Karpas-422 (cell line): ENCODE measurements around the gene CHMP1B. TPM values are rescaled to one million over a fixed set of nuclear protein-coding genes. Genes with fewer than 3 reads are reported as not detected.

Source experiments
- DNase-seq: peaks from one replicate; pipeline ENCODE4 v3.0.0-alpha.2; 2015
- H2AFZ ChIP-seq: fragments of 200-600 bp; sonication (generic); 2 replicates; pipeline ENCODE4 v1.6.1; 2014; ENCODE audit warnings: antibody characterized with exemption, low read length, mixed read lengths
- H3K27ac ChIP-seq: fragments of 200-600 bp; sonication (generic); 2 replicates; pipeline ENCODE4 v1.5.1; 2014; ENCODE audit warnings: mild to moderate bottlenecking, low read length, moderate library complexity
- H3K27me3 ChIP-seq: fragments of 200-600 bp; sonication (generic); 2 replicates; pipeline ENCODE4 v1.6.1; 2014; ENCODE audit warnings: low read length, mixed read lengths
- H3K36me3 ChIP-seq: fragments of 200-600 bp; sonication (generic); 2 replicates; pipeline ENCODE4 v1.6.1; 2014; ENCODE audit warnings: low read length, mixed read lengths; ENCODE audit not compliant: insufficient read depth
- H3K4me1 ChIP-seq: fragments of 200-600 bp; sonication (generic); 2 replicates; pipeline ENCODE4 v1.6.1; 2014; ENCODE audit warnings: mild to moderate bottlenecking, low read length, mixed read lengths
- H3K4me2 ChIP-seq: fragments of 200-600 bp; sonication (generic); 2 replicates; pipeline ENCODE4 v1.6.1; 2014; ENCODE audit warnings: low read length, low read depth, mild to moderate bottlenecking; ENCODE audit not compliant: poor library complexity, severe bottlenecking
- H3K4me3 ChIP-seq: fragments of 200-600 bp; sonication (generic); 2 replicates; pipeline ENCODE4 v1.5.1; 2014; ENCODE audit warnings: mild to moderate bottlenecking, antibody characterized with exemption, low read length, mixed read lengths
- H3K79me2 ChIP-seq: fragments of 200-600 bp; sonication (generic); 2 replicates; pipeline ENCODE4 v1.6.1; 2014; ENCODE audit warnings: mild to moderate bottlenecking, low read length, mixed read lengths
- H3K9ac ChIP-seq: fragments of 200-600 bp; sonication (generic); 2 replicates; pipeline ENCODE4 v1.6.0; 2014; ENCODE audit warnings: low read length
- H3K9me2 ChIP-seq: fragments of 200-600 bp; sonication (generic), shearing (Covaris generic); replicated peaks from 2 replicates; pipeline ENCODE4 v1.6.0; 2014; ENCODE audit warnings: mild to moderate bottlenecking, low read length, moderate library complexity; ENCODE audit not compliant: insufficient read depth
- H3K9me3 ChIP-seq: fragments of 300-700, 200-600 bp; sonication (generic); 2 replicates; pipeline ENCODE4 v1.6.1; 2014; ENCODE audit warnings: low read length, mixed read lengths
- H4K20me1 ChIP-seq: fragments of 200-600 bp; sonication (generic); 2 replicates; pipeline ENCODE4 v1.6.1; 2014; ENCODE audit warnings: mild to moderate bottlenecking, antibody characterized with exemption, low read length, low read depth; ENCODE audit not compliant: insufficient read depth
- total RNA-seq: library from RNA; depleted of rRNA; stranded (reverse); fragments of >200 nt; shearing (Covaris generic); gene quantifications from 2 replicates; pipeline ENCODE4 v1.2.3, GENCODE V29; 2014; ENCODE audit warnings: low replicate concordance; rRNA removed

Gene CHMP1B
- 28.3 and 34.3 TPM in 2 replicates for total RNA-seq

DNA sequence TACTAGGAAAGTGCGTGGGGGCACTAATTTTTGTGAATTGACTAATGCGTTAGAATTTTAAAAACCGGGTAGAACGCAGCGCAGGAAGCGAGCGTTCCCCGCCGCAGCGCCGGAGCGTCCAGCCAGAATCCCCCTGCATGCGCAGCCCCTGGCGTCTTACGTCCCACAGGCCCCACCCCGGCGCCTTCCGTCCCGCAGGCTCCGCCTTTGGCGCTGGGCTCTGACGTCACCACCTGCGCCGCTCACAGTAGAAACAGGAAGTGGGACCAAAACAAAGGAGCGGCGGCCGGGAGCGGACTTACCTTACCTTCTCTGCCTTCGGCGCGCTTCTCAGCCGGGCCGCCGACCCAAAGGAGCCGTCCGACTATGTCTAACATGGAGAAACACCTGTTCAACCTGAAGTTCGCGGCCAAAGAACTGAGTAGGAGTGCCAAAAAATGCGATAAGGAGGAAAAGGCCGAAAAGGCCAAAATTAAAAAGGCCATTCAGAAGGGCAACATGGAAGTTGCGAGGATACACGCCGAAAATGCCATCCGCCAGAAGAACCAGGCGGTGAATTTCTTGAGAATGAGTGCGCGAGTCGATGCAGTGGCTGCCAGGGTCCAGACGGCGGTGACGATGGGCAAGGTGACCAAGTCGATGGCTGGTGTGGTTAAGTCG lies at the start of gene CHMP1B:
Gene CHMP1B (plus strand): TSS at position 268 of the 660 bp plus-strand sequence. CDS start 99 bp downstream, at position 367.
- peaks cover 29% of the 10 kb centered on the region for H3K4me1 ChIP-seq
- no peaks in the 10 kb centered on the region for H3K9me2 ChIP-seq
- H3K4me3 ChIP-seq: peak within 1 kb of the TSS; percentile 84
- no peak within 1 kb of the TSS for H3K27ac ChIP-seq
- 0 out of 2 replicates have a peak, but pooled peaks cover 7% of the 10 kb centered on the region for H4K20me1 ChIP-seq
- H3K9me3 ChIP-seq: no peaks in the 10 kb centered on the region
- H3K9ac ChIP-seq: peak within 1 kb of the TSS; percentile 86
- DNase-seq: peak; percentile 99
- no peaks in the 10 kb centered on the region for H3K36me3 ChIP-seq
- no peaks in the 10 kb centered on the region for H3K27me3 ChIP-seq
- H3K4me2 ChIP-seq: peak within 1 kb of the TSS; percentile 95
- peaks cover 23% of the 10 kb centered on the region for H3K79me2 ChIP-seq
- peak within 1 kb of the TSS; percentile 99 for H2AFZ ChIP-seq

- H3K9me2 ChIP-seq: no peaks in the 10 kb centered on the region
- no peak overlapping the region for H3K27ac ChIP-seq
- no peak overlapping the region for H3K4me3 ChIP-seq
- no peak overlapping the region for H3K4me2 ChIP-seq
- no peaks in the 10 kb centered on the region for H3K9me3 ChIP-seq
- DNase-seq: no peak
- no peaks in the 10 kb centered on the region for H3K79me2 ChIP-seq
- no peaks in the 10 kb centered on the region for H3K4me1 ChIP-seq
- H4K20me1 ChIP-seq: no peaks in the 10 kb centered on the region
- no peaks in the 10 kb centered on the region for H3K36me3 ChIP-seq
- H2AFZ ChIP-seq: no peak overlapping the region
- no peak overlapping the region for H3K9ac ChIP-seq
- no peaks in the 10 kb centered on the region for H3K27me3 ChIP-seq
Measured at GRCh38 chr18:11801573-11801972, 49.6 kb upstream of the CHMP1B start.

DNA sequence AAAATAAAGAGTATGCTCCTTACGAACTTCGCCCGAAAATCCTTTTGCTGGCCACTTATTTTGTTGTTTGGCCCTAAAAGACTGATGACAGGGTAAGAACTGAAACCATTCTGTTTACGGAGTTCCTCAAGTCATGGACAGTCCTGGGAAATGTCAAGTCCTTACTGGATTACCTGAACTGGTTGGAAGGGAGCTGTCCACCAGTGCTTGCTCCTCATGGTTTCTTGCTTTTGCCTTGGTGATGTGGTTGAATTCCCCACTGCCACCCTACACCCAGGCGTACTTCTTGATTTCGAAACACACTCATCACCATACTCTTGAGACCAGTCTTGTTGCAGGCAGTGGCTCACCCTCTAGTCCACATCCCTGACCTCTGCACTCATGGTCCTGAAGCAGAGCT lies 49.1 kb upstream of the CHMP1B start:
- Histone ChIP-seq H4K20me1 (no peaks in the 10 kb centered on the region), H3K9me3 (no peaks in the 10 kb centered on the region), H3K9me2 (no peaks in the 10 kb centered on the region), H3K36me3 (no peaks in the 10 kb centered on the region), H3K4me3 (no peak overlapping the region), H2AFZ (no peak overlapping the region), H3K27ac (no peak overlapping the region), H3K79me2 (no peaks in the 10 kb centered on the region), H3K9ac (no peak overlapping the region), H3K27me3 (no peaks in the 10 kb centered on the region), H3K4me2 (no peak overlapping the region), H3K4me1 (no peaks in the 10 kb centered on the region)
- DNase-seq: no peak

DNA sequence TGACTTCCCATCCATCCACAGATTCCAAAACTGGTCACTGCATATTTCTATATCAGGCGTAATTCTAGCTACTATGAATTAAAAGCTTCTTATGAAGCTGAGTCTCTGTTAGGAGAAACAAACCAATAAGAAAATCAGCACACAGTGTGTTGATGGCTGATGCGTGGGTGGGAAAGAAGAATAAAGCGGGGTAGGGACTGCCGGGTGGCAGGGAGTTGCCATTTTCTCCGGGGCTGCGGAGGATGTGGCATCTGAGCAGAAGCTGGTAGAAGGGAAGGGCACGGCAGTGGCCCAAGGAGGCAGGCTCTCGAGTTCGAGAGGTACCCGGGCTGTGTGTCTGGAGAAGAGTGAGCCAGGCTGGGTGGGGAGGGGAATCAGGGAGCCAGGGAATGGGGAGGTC lies 48.6 kb upstream of the CHMP1B start:
- no peak overlapping the region for H3K4me2 ChIP-seq
- H3K27me3 ChIP-seq: no peaks in the 10 kb centered on the region
- DNase-seq: no peak
- H3K9me3 ChIP-seq: no peaks in the 10 kb centered on the region
- no peaks in the 10 kb centered on the region for H4K20me1 ChIP-seq
- no peak overlapping the region for H3K27ac ChIP-seq
- H3K4me1 ChIP-seq: no peaks in the 10 kb centered on the region
- no peak overlapping the region for H3K4me3 ChIP-seq
- no peak overlapping the region for H2AFZ ChIP-seq
- H3K9ac ChIP-seq: no peak overlapping the region
- H3K36me3 ChIP-seq: no peaks in the 10 kb centered on the region
- no peaks in the 10 kb centered on the region for H3K79me2 ChIP-seq
- H3K9me2 ChIP-seq: no peaks in the 10 kb centered on the region

DNA sequence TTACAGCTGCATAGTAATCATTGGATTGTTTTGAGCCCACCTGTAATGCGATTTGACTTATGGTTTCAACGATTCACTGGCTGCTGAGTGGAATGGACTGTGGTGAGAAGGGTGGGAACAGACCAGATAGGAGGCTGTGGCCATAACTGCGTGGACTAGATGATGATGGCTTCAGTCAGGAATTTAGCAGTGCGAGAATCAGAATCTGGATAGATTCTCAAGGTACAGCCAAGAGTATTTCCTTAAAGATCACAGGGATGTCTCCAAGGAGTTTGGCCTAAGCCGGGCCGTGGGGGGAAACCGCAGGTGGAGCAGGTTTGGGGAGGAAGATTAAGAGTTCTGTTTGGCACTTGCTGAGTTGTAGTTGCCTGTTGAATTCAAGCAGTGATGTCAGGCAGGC lies 44.0 kb upstream of the CHMP1B start:
- Histone ChIP-seq H3K4me1 (no peaks in the 10 kb centered on the region), H3K27me3 (no peaks in the 10 kb centered on the region), H3K4me3 (no peak overlapping the region), H3K9me2 (no peaks in the 10 kb centered on the region), H3K36me3 (no peaks in the 10 kb centered on the region), H3K9me3 (no peaks in the 10 kb centered on the region), H3K79me2 (no peaks in the 10 kb centered on the region), H3K27ac (no peak overlapping the region), H2AFZ (no peak overlapping the region), H3K9ac (no peak overlapping the region), H4K20me1 (no peaks in the 10 kb centered on the region), H3K4me2 (no peak overlapping the region)
- DNase-seq: no peak

GRCh38 chr18:11808001-11808855 lies 43.0 kb upstream of the CHMP1B start:
- Histone ChIP-seq H3K9ac (no peak overlapping the region), H4K20me1 (no peaks in the 10 kb centered on the region), H3K9me3 (no peaks in the 10 kb centered on the region), H3K36me3 (no peaks in the 10 kb centered on the region), H3K4me2 (no peak overlapping the region), H3K27ac (no peak overlapping the region), H3K9me2 (no peaks in the 10 kb centered on the region), H3K27me3 (no peaks in the 10 kb centered on the region), H3K4me3 (no peak overlapping the region), H3K4me1 (no peaks in the 10 kb centered on the region), H3K79me2 (no peaks in the 10 kb centered on the region), H2AFZ (no peak overlapping the region)
- DNase-seq: no peak

DNA sequence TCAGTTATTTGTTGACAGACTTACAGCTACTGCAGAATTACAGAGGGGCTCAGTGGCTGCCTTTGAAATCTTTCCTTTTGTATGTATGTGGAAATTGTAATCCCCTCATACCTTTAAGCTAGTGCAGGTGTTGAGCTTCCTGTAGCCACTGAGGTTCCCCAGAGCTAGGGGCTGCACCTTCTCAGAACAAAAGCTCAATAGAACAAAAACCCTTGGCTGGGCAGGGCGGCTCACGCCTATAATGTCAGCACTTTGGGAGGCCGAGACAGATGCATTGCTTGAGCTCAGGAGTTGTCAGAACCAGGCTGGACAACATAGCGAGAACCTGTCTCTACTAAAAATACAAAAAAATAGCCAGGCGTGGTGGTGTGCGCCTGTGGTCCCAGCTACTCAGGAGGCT lies 41.3 kb upstream of the CHMP1B start:
- H3K9ac ChIP-seq: no peak overlapping the region
- no peaks in the 10 kb centered on the region for H4K20me1 ChIP-seq
- H3K9me3 ChIP-seq: no peaks in the 10 kb centered on the region
- no peak overlapping the region for H3K4me2 ChIP-seq
- H2AFZ ChIP-seq: no peak overlapping the region
- H3K4me1 ChIP-seq: no peaks in the 10 kb centered on the region
- H3K4me3 ChIP-seq: no peak overlapping the region
- H3K27ac ChIP-seq: no peak overlapping the region
- no peaks in the 10 kb centered on the region for H3K36me3 ChIP-seq
- no peaks in the 10 kb centered on the region for H3K79me2 ChIP-seq
- H3K9me2 ChIP-seq: no peaks in the 10 kb centered on the region
- H3K27me3 ChIP-seq: no peaks in the 10 kb centered on the region; the same call in 1 of the 2 replicates
- no peak for DNase-seq

- H3K9ac ChIP-seq: no peak overlapping the region
- no peaks in the 10 kb centered on the region for H3K36me3 ChIP-seq
Measured at GRCh38 chr18:11810379-11810778, 40.8 kb upstream of the CHMP1B start.

More at GRCh38 chr18:11810379-11810778, 40.8 kb upstream of the CHMP1B start:
- Histone ChIP-seq H3K4me2 (no peak overlapping the region), H3K4me1 (no peaks in the 10 kb centered on the region), H3K9me2 (no peaks in the 10 kb centered on the region), H3K9me3 (no peaks in the 10 kb centered on the region), H3K27ac (no peak overlapping the region), H3K27me3 (no peaks in the 10 kb centered on the region; the same call in 1 of the 2 replicates), H2AFZ (no peak overlapping the region), H3K79me2 (no peaks in the 10 kb centered on the region), H3K4me3 (no peak overlapping the region), H4K20me1 (no peaks in the 10 kb centered on the region)
- DNase-seq: no peak
